Gastroesophageal sphincter (tissue), 4 donors: Measurements from ENCODE around the gene HDGF. TPM values are rescaled to one million over a fixed set of nuclear protein-coding genes. Genes with fewer than 3 reads are reported as not detected.

Experiments
- ATAC-seq: fragments of 150-250 bp; one replicate; pipeline ENCODE4 v1.9.1; 2016; ENCODE audit warnings: mild to moderate bottlenecking, moderate library complexity
- H3K27ac ChIP-seq, 4 donors: fragments of 200-600 bp; sonication (generic) in 3 of 4; 1 replicate in 3 of 4; 2 replicates in 1 of 4; pipeline ENCODE4 v1.5.1; 2016 to 2019
- H3K27me3 ChIP-seq: fragments of 200-600 bp; sonication (generic); one replicate; pipeline ENCODE4 v1.5.1; 2019
- H3K36me3 ChIP-seq, 2 donors: fragments of 200-600 bp; sonication (generic); one replicate each; pipeline ENCODE4 v1.5.1; 2019; ENCODE audit warnings: control low read depth in 1 of 2
- H3K4me1 ChIP-seq, 3 donors: fragments of 200-600 bp; sonication (generic); 1 replicate in 2 of 3; 2 replicates in 1 of 3; pipeline ENCODE4 v1.5.1; 2016 to 2019; ENCODE audit warnings: control low read depth in 2 of 3
- H3K4me3 ChIP-seq, 2 donors: fragments of 200-600 bp; sonication (generic); one replicate each; pipeline ENCODE4 v1.5.1; 2019; ENCODE audit warnings: mild to moderate bottlenecking in 1 of 2, moderate library complexity in 1 of 2
- H3K9me3 ChIP-seq, 3 donors: fragments of 200-600 bp; sonication (generic); one replicate each; pipeline ENCODE4 v1.5.1; 2017 to 2019; ENCODE audit warnings: control low read depth in 2 of 3
- CTCF ChIP-seq, 4 experiments: fragments of 200-600 bp in 2 of 4; fragments of 450-650 bp in 2 of 4; sonication (generic) in 1 of 4; IDR thresholded peaks; one replicate each; pipeline ENCODE4 v1.5.1; 2017 to 2019; ENCODE audit warnings: antibody characterized with exemption in 4 of 4, mild to moderate bottlenecking in 2 of 4, moderate library complexity in 2 of 4
- POLR2AphosphoS5 ChIP-seq: sonication (generic); formaldehyde crosslinking; IDR thresholded peaks from one replicate; pipeline ENCODE4 v1.6.1; 2017; ENCODE audit warnings: antibody characterized with exemption
- WGBS, 2 donors: methylation state at CpG; one replicate each; pipeline ENCODE4 v1.1.5; 2018; ENCODE audit warnings: low coverage in 1 of 2; 5-methylcytosine and 5-hydroxymethylcytosine counted together
- total RNA-seq, 4 donors: library from RNA; depleted of rRNA; stranded (reverse); fragments of >200 nt; gene quantifications; one replicate each; pipeline ENCODE4 v1.1.0, GENCODE V29; 2016

The HDGF gene
- total RNA-seq, 4 donors from 2014 or later, result 138 to 237 (median 186) TPM

DNA sequence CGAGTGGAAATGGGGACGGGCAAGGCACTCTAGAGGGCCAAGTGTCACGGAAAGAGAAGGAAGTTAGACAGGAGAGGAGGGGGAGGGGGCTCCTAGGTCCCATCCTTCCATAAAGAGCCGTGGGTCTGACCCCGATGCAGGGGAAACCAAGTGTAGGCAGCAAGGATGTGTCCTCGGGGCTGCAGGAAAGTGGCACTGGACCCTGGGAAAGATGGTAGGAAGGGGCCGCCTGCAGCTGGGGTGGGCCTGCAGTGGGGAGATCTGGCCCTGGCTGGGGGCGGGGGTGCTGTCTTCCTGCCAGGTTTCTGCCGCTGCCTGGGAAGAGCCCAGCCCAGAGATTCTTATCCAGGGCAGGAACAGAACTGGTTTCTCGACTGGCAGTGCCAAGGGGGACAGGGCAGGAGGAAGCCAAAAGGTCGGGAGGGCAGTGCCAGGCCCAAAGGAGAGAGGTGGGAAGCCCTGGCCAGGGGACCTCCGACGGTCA, 59.0 kb downstream of the HDGF start:
- TF ChIP-seq CTCF (IDR thresholded peaks at IDR 0.05) (no peak), POLR2AphosphoS5 (no peak)
- 23% methylated on average over 3 of the region's 13 CpGs; no CpG with 5 or more reads in 1 of the 2 donors for WGBS, 2 donors
- Histone ChIP-seq H3K4me1 (peaks cover 0 to 22% (median 9%) of the 10 kb centered on the region in 3 donors), H3K36me3 (no peaks in the 10 kb centered on the region), H3K4me3 (no peak overlapping the region), H3K27me3 (peaks cover 74% of the 10 kb centered on the region), H3K27ac (no peak overlapping the region), H3K9me3 (no peaks in the 10 kb centered on the region)
- ATAC-seq, result no peak

Other genes starting within 250 kb of the HDGF start
- gene IQGAP3, start 179.1 kb downstream of the HDGF start, total RNA-seq, result under 1 TPM in 3 of 4 donors, not detected in 1; 0.27 to 0.58 (median 0.42) TPM
- gene TTC24, start 172.0 kb downstream of the HDGF start, total RNA-seq, result not detected
- 10 to 100 TPM; 65.1 to 93.6 (median 73.4) TPM for gene NAXE, start 159.9 kb downstream of the HDGF start, total RNA-seq
- 10 to 100 TPM; 18.4 to 37.2 (median 24.0) TPM for gene GPATCH4, start 150.2 kb downstream of the HDGF start, total RNA-seq
- 1 to 10 TPM in 2 of 4 donors, under 1 TPM in 2; 0.13 to 3.0 (median 1.2) TPM for gene HAPLN2, start 132.3 kb downstream of the HDGF start, total RNA-seq
- 1 to 10 TPM in 2 of 4 donors, under 1 TPM in 1, not detected in 1; 0.50 to 5.0 (median 1.9) TPM for gene BCAN, start 109.6 kb downstream of the HDGF start, total RNA-seq
- gene NES, start 74.3 kb downstream of the HDGF start, total RNA-seq, result 10 to 100 TPM; 13.9 to 34.3 (median 23.9) TPM
- gene CRABP2, start 46.1 kb downstream of the HDGF start, total RNA-seq, result 10 to 100 TPM in 1 of 4 donors, 1 to 10 TPM in 2, under 1 TPM in 1; 0.54 to 36.7 (median 6.0) TPM
- 10 to 100 TPM in 3 of 4 donors, 1 to 10 TPM in 1; 8.4 to 29.0 (median 17.4) TPM for gene METTL25B, start 23.2 kb downstream of the HDGF start, total RNA-seq
- 10 to 100 TPM; 14.5 to 18.4 (median 17.0) TPM for gene ISG20L2, start 22.9 kb downstream of the HDGF start, total RNA-seq
- 10 to 100 TPM; 50.6 to 84.2 (median 69.9) TPM for gene MRPL24, start 10.6 kb downstream of the HDGF start, total RNA-seq
- gene PRCC, start 15.9 kb upstream of the HDGF start, total RNA-seq, result 10 to 100 TPM; 33.4 to 41.0 (median 33.9) TPM
- under 1 TPM in 1 of 4 donors, not detected in 3; 0.94 TPM for gene SH2D2A, start 65.2 kb upstream of the HDGF start, total RNA-seq
- gene INSRR, start 107.4 kb upstream of the HDGF start, total RNA-seq, result under 1 TPM in 1 of 4 donors, not detected in 3; under 0.01 TPM
- gene NTRK1, start 109.2 kb upstream of the HDGF start, total RNA-seq, result 1 to 10 TPM in 2 of 4 donors, under 1 TPM in 2; 0.23 to 4.4 (median 0.72) TPM
- gene PEAR1, start 142.0 kb upstream of the HDGF start, total RNA-seq, result 10 to 100 TPM in 2 of 4 donors, 1 to 10 TPM in 2; 7.0 to 10.7 (median 9.1) TPM
- under 1 TPM in 1 of 4 donors, not detected in 3; 0.40 TPM for gene LRRC71, start 169.0 kb upstream of the HDGF start, total RNA-seq